Esophagus muscularis mucosa (tissue), 3 donors: ENCODE measurements around the gene NKX2-3.

Experiments used
- POLR2AphosphoS5 ChIP-seq, 2 donors: sonication (generic); formaldehyde crosslinking; IDR thresholded peaks; one replicate each; pipeline ENCODE4 v1.6.1; 2017; ENCODE audit warnings: antibody characterized with exemption in 2 of 2
- TF ChIP-seq, protein P1 (sequence below), 3 experiments: fragments of 200-600 bp in 2 of 3; fragments of 450-650 bp in 1 of 3; sonication (generic) in 2 of 3; IDR thresholded peaks; one replicate each; pipeline ENCODE4 v1.5.1; 2017 to 2019; ENCODE audit warnings: antibody characterized with exemption in 3 of 3, mild to moderate bottlenecking in 2 of 3, moderate library complexity in 1 of 3

DNA sequence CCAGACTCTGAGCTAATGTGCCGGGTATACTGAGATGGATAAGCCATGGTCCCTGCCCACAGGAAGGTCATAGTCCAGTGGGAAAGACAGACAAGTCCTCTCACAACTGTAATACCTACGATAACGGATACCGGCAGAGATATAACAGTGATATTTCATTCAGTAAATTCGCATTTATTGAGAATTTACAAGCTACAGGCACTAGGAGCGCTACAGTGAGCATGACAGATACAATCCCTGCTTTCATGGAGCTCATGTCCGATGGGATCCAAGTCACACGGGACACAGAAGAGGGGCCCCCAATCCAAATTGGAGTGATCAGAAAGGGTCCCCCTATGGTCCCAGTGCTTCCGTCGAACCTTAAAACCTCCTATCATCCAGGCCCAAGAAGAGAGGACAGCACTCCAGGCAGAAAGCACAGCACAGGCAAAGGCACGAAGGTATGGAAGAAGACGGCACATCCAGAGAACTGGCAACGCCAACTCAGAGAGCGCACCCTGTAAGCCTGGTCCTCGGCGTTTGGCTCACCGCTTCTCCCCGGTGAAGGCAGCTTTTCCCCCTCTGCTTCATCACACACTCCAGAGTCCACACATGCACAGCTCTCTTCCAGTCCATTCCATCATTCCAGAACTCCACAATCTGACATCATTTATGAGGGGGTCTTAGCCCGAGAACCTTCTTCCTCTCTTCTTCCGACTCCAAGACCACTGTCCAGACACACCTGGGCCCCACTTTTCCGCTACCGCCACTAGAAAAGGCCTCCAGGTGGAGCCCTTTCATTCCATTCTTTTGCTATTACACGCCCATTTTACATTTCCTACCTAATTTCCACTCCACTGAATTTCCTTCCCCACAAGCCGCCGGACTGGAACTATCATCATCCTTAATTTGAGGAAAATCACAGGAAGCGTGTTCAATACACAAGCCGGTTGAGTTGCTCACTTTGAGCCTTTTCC lies 47.8 kb upstream of the NKX2-3 start:
- TF ChIP-seq, protein P1, sequence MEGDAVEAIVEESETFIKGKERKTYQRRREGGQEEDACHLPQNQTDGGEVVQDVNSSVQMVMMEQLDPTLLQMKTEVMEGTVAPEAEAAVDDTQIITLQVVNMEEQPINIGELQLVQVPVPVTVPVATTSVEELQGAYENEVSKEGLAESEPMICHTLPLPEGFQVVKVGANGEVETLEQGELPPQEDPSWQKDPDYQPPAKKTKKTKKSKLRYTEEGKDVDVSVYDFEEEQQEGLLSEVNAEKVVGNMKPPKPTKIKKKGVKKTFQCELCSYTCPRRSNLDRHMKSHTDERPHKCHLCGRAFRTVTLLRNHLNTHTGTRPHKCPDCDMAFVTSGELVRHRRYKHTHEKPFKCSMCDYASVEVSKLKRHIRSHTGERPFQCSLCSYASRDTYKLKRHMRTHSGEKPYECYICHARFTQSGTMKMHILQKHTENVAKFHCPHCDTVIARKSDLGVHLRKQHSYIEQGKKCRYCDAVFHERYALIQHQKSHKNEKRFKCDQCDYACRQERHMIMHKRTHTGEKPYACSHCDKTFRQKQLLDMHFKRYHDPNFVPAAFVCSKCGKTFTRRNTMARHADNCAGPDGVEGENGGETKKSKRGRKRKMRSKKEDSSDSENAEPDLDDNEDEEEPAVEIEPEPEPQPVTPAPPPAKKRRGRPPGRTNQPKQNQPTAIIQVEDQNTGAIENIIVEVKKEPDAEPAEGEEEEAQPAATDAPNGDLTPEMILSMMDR (IDR thresholded peaks at IDR 0.05), result no peak
- TF ChIP-seq POLR2AphosphoS5 (IDR thresholded peaks at IDR 0.05), result no peak
